Measurements from ENCODE around the gene HOXA2.

HOXA2 gene

DNA sequence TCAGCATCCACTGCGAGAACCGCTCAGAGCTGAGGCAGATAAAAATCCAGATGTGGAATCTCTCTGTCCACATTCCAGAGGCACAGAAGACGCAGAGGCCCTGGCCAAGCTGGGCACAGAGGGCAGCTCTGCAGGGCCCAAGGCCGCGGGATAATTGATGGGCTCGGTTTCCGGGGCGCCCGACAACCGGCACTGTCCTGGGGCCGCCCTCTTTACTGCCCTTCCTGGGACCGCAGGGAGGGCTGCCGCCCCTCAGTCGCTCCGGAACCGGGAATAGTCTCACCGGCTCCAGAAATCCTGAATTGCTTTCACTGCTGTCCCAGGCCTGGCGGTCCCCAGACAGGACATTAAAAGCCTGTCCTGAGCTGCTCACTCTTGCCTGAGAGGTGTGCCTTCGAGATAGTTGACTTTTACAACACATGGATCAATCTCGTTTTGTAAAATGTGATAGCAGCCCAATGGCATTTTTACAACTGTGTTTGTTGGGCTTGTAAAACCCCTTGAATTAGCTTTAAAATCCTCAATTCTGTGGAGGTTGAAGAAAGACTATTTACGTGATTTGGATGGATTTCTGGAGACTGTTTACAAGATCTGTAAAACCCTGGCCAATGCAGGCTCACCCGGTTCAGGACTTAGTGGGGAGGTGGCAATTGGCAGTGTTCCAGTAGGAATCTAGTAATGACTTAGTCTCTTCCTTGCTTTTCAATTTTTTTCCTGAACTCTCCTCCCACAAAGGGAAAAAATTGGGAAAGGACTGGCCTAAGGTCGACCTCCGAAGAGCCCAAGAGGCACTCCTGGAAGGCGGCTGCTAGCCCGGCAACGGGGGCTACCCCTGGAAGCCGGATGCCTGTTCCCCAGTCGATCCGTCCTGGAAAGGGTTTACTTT, 46.5 kb upstream of the HOXA2 start:
- TF ChIP-seq, protein P1, sequence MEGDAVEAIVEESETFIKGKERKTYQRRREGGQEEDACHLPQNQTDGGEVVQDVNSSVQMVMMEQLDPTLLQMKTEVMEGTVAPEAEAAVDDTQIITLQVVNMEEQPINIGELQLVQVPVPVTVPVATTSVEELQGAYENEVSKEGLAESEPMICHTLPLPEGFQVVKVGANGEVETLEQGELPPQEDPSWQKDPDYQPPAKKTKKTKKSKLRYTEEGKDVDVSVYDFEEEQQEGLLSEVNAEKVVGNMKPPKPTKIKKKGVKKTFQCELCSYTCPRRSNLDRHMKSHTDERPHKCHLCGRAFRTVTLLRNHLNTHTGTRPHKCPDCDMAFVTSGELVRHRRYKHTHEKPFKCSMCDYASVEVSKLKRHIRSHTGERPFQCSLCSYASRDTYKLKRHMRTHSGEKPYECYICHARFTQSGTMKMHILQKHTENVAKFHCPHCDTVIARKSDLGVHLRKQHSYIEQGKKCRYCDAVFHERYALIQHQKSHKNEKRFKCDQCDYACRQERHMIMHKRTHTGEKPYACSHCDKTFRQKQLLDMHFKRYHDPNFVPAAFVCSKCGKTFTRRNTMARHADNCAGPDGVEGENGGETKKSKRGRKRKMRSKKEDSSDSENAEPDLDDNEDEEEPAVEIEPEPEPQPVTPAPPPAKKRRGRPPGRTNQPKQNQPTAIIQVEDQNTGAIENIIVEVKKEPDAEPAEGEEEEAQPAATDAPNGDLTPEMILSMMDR (IDR thresholded peaks at IDR 0.05; ENCODE audit: poor library complexity, severe bottlenecking) = no peak
- Histone ChIP-seq H3K27me3 (ENCODE audit: insufficient read depth, poor library complexity, severe bottlenecking) (no peaks in the 10 kb centered on the region), H3K4me1 (ENCODE audit: insufficient read depth, poor library complexity, severe bottlenecking) (peaks cover 9% of the 10 kb centered on the region), H3K27ac (ENCODE audit: poor library complexity, severe bottlenecking) (peak overlapping the region; percentile 85), H3K4me3 (ENCODE audit: severe bottlenecking) (peak overlapping the region; percentile 38), H3K36me3 (ENCODE audit: low read depth) (peaks cover 3% of the 10 kb centered on the region; the same call in 1 of the 2 replicates), H3K9me3 (ENCODE audit: severe bottlenecking) (no peaks in the 10 kb centered on the region)
- ATAC-seq (ENCODE audit: low read depth) (peak; percentile 4; the same call in 1 of the 3 replicates), DNase-seq (ENCODE audit: low spot score) (no peak)

DNA sequence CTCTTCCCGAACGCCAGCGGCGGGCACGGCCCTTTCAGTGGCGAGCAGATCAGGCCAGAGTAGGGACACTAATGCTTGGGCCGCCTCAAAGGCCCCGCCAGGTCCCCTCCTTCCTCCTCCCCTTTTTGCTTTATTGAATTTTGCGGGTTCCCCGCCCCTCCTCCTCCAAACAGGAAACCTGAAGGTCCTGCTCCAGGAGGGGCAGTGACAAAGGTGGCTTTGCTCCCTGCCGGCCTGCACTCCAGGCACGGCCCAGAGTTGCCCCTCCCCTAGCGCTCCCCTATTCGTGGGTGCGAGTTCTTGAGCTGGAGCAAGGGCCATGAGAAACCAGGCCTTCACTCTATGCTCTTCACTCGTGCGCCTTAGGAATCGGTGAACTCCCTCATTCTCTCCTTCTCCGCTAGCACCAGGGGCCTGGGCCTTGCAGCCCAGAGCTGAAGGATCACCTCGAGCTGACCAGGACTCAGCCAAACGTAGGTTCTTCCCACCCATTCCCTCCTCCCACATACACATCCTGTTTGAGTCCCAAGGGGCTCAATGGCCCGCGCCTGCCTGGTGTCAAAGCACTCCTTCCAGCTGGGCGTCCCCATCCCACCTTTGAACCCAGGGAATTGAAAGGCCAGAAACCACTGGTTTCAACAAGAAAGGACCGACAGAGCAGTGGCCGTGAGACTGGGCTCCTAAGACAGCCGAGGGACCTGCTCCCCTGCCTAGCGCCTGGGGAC, 45.7 kb upstream of the HOXA2 start:
- TF ChIP-seq, protein P1 (IDR thresholded peaks at IDR 0.05; ENCODE audit: poor library complexity, severe bottlenecking) = no peak

DNA sequence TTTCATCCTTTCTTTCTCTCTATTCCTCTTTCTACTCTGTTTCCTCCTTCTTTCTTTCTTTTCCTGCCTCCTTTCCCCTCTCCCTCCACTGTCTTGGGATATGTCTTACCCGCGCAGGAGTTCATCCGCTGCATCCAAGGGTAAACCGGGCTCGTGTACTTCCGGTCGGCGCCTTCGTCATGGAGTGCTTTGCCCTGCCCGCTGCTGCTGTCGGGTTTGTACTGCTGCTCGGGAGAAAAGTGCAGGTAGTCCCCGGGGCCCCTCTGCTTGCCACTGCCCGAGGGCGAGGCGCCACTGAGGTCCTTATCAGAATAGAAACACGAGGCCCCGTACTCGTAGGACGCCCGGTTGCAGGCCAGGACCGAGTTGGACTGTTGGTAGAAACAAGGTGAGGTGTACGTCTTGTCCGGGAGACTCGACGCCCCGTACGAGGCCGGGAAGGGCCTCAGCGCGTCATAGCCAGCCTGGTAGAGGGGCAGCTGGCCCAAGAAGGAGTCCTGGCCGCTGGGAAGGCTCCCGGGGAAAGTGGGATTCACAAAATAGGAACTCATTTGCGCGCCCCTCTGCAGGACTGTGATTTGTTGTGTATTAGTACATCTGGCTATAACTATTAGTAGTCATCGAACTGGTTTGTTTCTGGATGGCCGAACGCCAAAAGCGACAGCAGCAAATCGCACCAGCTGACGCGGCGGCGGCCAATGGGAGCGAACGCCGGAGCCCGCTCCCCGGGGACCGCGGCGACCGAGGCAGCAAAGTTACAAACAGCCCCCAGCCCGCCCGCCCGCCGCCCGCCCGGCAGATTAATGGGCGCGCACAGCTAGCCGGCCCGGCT, 44.9 kb upstream of the HOXA2 start, which contains the start of gene HOXA6:
Gene HOXA6, minus strand, starts transcription at position 576 of the 832 bp plus-strand sequence. Its CDS starts 25 bp downstream, at position 551.
- Histone ChIP-seq H3K36me3 (ENCODE audit: low read depth) (peaks cover 3% of the 10 kb centered on the region; the same call in 1 of the 2 replicates), H3K27me3 (ENCODE audit: insufficient read depth, poor library complexity, severe bottlenecking) (no peaks in the 10 kb centered on the region), H3K4me1 (ENCODE audit: insufficient read depth, poor library complexity, severe bottlenecking) (peaks cover 9% of the 10 kb centered on the region), H3K27ac (ENCODE audit: poor library complexity, severe bottlenecking) (peak within 1 kb of the TSS; percentile 85), H3K4me3 (ENCODE audit: severe bottlenecking) (peak within 1 kb of the TSS; percentile 38), H3K9me3 (ENCODE audit: severe bottlenecking) (no peaks in the 10 kb centered on the region)
- DNase-seq (ENCODE audit: low spot score) (no peak), ATAC-seq (ENCODE audit: low read depth) (no peak)
- TF ChIP-seq, protein P1 (IDR thresholded peaks at IDR 0.05; ENCODE audit: poor library complexity, severe bottlenecking) = no peak

More for the DNA sequence above, 45.7 kb upstream of the HOXA2 start:
- Histone ChIP-seq H3K4me1 (ENCODE audit: insufficient read depth, poor library complexity, severe bottlenecking) (peaks cover 9% of the 10 kb centered on the region), H3K36me3 (ENCODE audit: low read depth) (peaks cover 3% of the 10 kb centered on the region; the same call in 1 of the 2 replicates), H3K4me3 (ENCODE audit: severe bottlenecking) (peak overlapping the region; percentile 38), H3K27me3 (ENCODE audit: insufficient read depth, poor library complexity, severe bottlenecking) (no peaks in the 10 kb centered on the region), H3K27ac (ENCODE audit: poor library complexity, severe bottlenecking) (peak overlapping the region; percentile 85), H3K9me3 (ENCODE audit: severe bottlenecking) (no peaks in the 10 kb centered on the region)
- peak; percentile 13 for ATAC-seq (ENCODE audit: low read depth)
- no peak for DNase-seq (ENCODE audit: low spot score)

DNA sequence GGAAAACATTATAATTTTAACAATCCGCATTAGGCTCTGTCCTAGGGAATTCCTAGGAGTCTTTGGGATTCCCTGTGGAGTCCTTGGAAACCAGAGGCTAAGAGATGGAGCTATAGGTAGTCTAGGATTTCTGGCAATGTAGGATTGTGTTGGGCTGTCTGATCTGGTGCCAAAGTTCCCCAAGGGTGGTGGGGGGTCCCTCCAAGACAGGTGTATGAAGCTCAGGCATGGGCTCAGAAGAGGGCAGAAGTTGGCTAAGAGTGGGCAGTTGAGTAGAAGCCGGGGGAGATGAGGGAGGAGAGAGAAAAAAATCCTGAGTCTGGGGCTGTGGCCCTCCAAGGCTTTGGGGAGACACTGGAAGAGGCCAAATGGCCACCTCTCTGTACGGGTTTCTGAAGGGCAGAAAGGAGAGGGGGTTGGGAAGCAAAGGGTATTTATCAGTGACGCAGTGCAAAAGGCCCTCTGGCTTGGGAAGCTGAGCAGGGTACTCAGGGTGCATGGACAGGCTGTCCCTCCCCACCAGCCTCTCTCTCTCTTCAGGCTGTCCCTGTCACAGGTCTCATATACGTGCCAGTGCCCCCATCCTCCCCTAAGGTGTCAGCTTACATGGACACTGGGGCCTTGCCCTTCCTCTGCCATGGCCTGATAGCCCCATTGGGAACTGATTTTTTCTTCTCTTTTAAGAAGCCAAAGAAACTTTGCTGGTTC, 44.2 kb upstream of the HOXA2 start:
- Histone ChIP-seq H3K27me3 (ENCODE audit: insufficient read depth, poor library complexity, severe bottlenecking) (no peaks in the 10 kb centered on the region), H3K36me3 (ENCODE audit: low read depth) (peaks cover 3% of the 10 kb centered on the region; the same call in 1 of the 2 replicates)
- TF ChIP-seq, protein P1 (IDR thresholded peaks at IDR 0.05; ENCODE audit: poor library complexity, severe bottlenecking) = no peak

More for the DNA sequence above, 44.2 kb upstream of the HOXA2 start:
- Histone ChIP-seq H3K4me1 (ENCODE audit: insufficient read depth, poor library complexity, severe bottlenecking) (peaks cover 9% of the 10 kb centered on the region), H3K27ac (ENCODE audit: poor library complexity, severe bottlenecking) (peak overlapping the region; percentile 85), H3K4me3 (ENCODE audit: severe bottlenecking) (no peak overlapping the region), H3K9me3 (ENCODE audit: severe bottlenecking) (no peaks in the 10 kb centered on the region)
- ATAC-seq (ENCODE audit: low read depth) (no peak), DNase-seq (ENCODE audit: low spot score) (no peak)

Measured in RWPE2 (cell line).